WTC11 (cell line): Measurements from ENCODE around the gene RGS12. TPM values are rescaled to one million over a fixed set of nuclear protein-coding genes. Genes with fewer than 3 reads are reported as not detected.

ENCODE experiments used
- ATAC-seq: fragments of 200-7000 bp; cut with Tn5 transposase; 2 replicates; pipeline ENCODE4 v1.10.0; 2021; ENCODE audit warnings: mild to moderate bottlenecking, moderate library complexity
- CTCF ChIA-PET: fragments of 300-600 bp; sonication (Branson Sonifier 250); formaldehyde crosslinking; loops from one replicate; lab custom pipeline; 2021; ENCODE audit warnings: antibody characterized with exemption; lab: Charles Lee
- POLR2A ChIA-PET: fragments of 350-600 bp; sonication (Branson Sonifier 250); formaldehyde crosslinking; loops from one replicate; lab custom pipeline; 2021; ENCODE audit warnings: antibody characterized with exemption; lab: Charles Lee
- DNase-seq: peaks from one replicate; pipeline ENCODE4 v3.0.0; 2021; ENCODE audit warnings: low spot score
- H3K27ac Mint-ChIP-seq: 2 replicates; pipeline ENCODE4 v1.8.0; 2021; ENCODE audit warnings: mixed read lengths
- H3K27me3 Mint-ChIP-seq: 2 replicates; pipeline ENCODE4 v1.8.0; 2021; ENCODE audit warnings: low read depth, mild to moderate bottlenecking, moderate library complexity, mixed read lengths
- H3K36me3 Mint-ChIP-seq: 2 replicates; pipeline ENCODE4 v1.8.0; 2021; ENCODE audit warnings: mixed read lengths
- H3K4me1 Mint-ChIP-seq: 2 replicates; pipeline ENCODE4 v1.8.0; 2022; ENCODE audit warnings: mixed read lengths
- H3K4me3 Mint-ChIP-seq: 2 replicates; pipeline ENCODE4 v1.8.0; 2021; ENCODE audit warnings: mild to moderate bottlenecking, moderate library complexity, mixed read lengths
- H3K9me3 Mint-ChIP-seq: 2 replicates; pipeline ENCODE4 v1.8.0; 2021; ENCODE audit warnings: mixed read lengths
- EMX1 ChIP-seq: fragments of 250-450 bp; sonication (Bioruptor Pico); IDR thresholded peaks from 2 replicates; pipeline ENCODE4 v1.8.0; 2021; ENCODE audit warnings: mild to moderate bottlenecking
- ESRRA ChIP-seq: sonication (generic); formaldehyde crosslinking; IDR thresholded peaks from 2 replicates; pipeline ENCODE4 v1.8.1; 2022; ENCODE audit warnings: mild to moderate bottlenecking, missing genetic modification reagents, borderline replicate concordance
- FOXK1 ChIP-seq: sonication (generic); formaldehyde crosslinking; IDR thresholded peaks from 2 replicates; pipeline ENCODE4 v1.8.0; 2022; ENCODE audit warnings: mild to moderate bottlenecking, moderate library complexity, missing genetic modification reagents
- NR2C2 ChIP-seq: sonication (generic); formaldehyde crosslinking; IDR thresholded peaks from 2 replicates; pipeline ENCODE4 v1.8.0; 2022; ENCODE audit warnings: mild to moderate bottlenecking, missing genetic modification reagents
- NR3C1 ChIP-seq: sonication (generic); formaldehyde crosslinking; conservative IDR thresholded peaks from 2 replicates; pipeline ENCODE4 v1.8.1; 2023; ENCODE audit warnings: low read depth, mild to moderate bottlenecking, missing genetic modification reagents
- SMAD3 ChIP-seq: sonication (generic); formaldehyde crosslinking; IDR thresholded peaks from 2 replicates; pipeline ENCODE4 v1.8.0; 2022; ENCODE audit warnings: missing genetic modification reagents, mild to moderate bottlenecking, borderline replicate concordance
- TEAD4 ChIP-seq: sonication (generic); formaldehyde crosslinking; IDR thresholded peaks from 2 replicates; pipeline ENCODE4 v1.8.0; 2022; ENCODE audit warnings: mild to moderate bottlenecking, missing genetic modification reagents
- ZNF138 ChIP-seq: sonication (generic); formaldehyde crosslinking; conservative IDR thresholded peaks from 2 replicates; pipeline ENCODE4 v1.8.1; 2022; ENCODE audit warnings: mild to moderate bottlenecking, moderate library complexity, missing genetic modification reagents
- ZNF232 ChIP-seq: sonication (generic); formaldehyde crosslinking; IDR thresholded peaks from 2 replicates; pipeline ENCODE4 v1.8.0; 2022; ENCODE audit warnings: mild to moderate bottlenecking, missing genetic modification reagents
- ZNF396 ChIP-seq: fragments of 250-450 bp; sonication (Bioruptor Pico); IDR thresholded peaks from 2 replicates; pipeline ENCODE4 v1.8.0; 2021; ENCODE audit warnings: mild to moderate bottlenecking, moderate library complexity, borderline replicate concordance
- total RNA-seq: library from RNA; stranded (reverse); gene quantifications from 3 replicates; pipeline ENCODE4 v1.2.3, GENCODE V29; 2021
- TF ChIP-seq, protein P1 (sequence below): sonication (generic); formaldehyde crosslinking; conservative IDR thresholded peaks from 2 replicates; pipeline ENCODE4 v1.8.1; 2023; ENCODE audit warnings: mild to moderate bottlenecking, low read depth, missing genetic modification reagents, moderate library complexity
- TF ChIP-seq, protein P2 (sequence below): fragments of 250-450 bp; sonication (Bioruptor Pico); IDR thresholded peaks from 2 replicates; pipeline ENCODE4 v1.9.0; 2021; ENCODE audit warnings: moderate library complexity, mild to moderate bottlenecking, inconsistent platforms, borderline replicate concordance
- TF ChIP-seq, protein P3 (sequence below): sonication (generic); formaldehyde crosslinking; IDR thresholded peaks from 2 replicates; pipeline ENCODE4 v1.8.1; 2022; ENCODE audit warnings: low read depth, missing genetic modification reagents, borderline replicate concordance
- TF ChIP-seq, protein P4 (sequence below): sonication (generic); formaldehyde crosslinking; IDR thresholded peaks from 2 replicates; pipeline ENCODE4 v1.8.0; 2022; ENCODE audit warnings: mild to moderate bottlenecking, missing genetic modification reagents
- TF ChIP-seq, protein P5 (sequence below): sonication (generic); formaldehyde crosslinking; IDR thresholded peaks from 2 replicates; pipeline ENCODE4 v1.8.0; 2023; ENCODE audit warnings: mild to moderate bottlenecking, missing genetic modification reagents
- TF ChIP-seq, protein P6 (sequence below): sonication (generic); formaldehyde crosslinking; IDR thresholded peaks from 2 replicates; pipeline ENCODE4 v1.8.1; 2023; ENCODE audit warnings: mild to moderate bottlenecking, missing genetic modification reagents, moderate library complexity
- TF ChIP-seq, protein P7 (sequence below): fragments of 250-450 bp; sonication (Bioruptor Pico); IDR thresholded peaks from 2 replicates; pipeline ENCODE4 v2.1.2; 2022; ENCODE audit warnings: mild to moderate bottlenecking, moderate library complexity
- TF ChIP-seq, protein P8 (sequence below): sonication (generic); formaldehyde crosslinking; IDR thresholded peaks from 2 replicates; pipeline ENCODE4 v1.8.0; 2023; ENCODE audit warnings: missing genetic modification reagents, mild to moderate bottlenecking, borderline replicate concordance
- TF ChIP-seq, protein P9 (sequence below): fragments of 250-450 bp; sonication (Bioruptor Pico); IDR thresholded peaks from 2 replicates; pipeline ENCODE4 v1.9.0; 2021; ENCODE audit warnings: mild to moderate bottlenecking

RGS12 gene
- total RNA-seq, 1 experiment from 2014 or later: 21.0 TPM

DNA sequence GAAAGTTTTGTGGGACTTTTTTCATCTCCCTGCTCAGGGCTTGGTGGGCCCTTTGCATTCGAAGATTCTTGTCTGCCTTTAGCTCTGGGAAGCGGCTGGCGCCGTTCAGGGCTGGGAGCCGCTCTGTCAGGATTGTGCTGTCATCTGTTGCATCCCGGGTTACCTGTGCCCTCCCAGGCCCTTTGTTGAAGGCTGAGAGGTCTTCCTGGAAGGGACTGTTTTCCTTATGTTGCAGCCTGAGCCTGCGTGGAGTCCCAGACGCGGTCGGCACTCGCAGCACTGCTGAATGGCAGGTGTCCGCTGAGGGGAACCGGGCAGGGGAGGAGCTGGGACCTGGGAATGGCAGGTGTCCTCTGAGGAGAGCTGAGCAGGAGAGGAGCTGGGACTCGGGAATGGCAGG, 15.9 kb downstream of the RGS12 start (continued):
- TF ChIP-seq, protein P1, sequence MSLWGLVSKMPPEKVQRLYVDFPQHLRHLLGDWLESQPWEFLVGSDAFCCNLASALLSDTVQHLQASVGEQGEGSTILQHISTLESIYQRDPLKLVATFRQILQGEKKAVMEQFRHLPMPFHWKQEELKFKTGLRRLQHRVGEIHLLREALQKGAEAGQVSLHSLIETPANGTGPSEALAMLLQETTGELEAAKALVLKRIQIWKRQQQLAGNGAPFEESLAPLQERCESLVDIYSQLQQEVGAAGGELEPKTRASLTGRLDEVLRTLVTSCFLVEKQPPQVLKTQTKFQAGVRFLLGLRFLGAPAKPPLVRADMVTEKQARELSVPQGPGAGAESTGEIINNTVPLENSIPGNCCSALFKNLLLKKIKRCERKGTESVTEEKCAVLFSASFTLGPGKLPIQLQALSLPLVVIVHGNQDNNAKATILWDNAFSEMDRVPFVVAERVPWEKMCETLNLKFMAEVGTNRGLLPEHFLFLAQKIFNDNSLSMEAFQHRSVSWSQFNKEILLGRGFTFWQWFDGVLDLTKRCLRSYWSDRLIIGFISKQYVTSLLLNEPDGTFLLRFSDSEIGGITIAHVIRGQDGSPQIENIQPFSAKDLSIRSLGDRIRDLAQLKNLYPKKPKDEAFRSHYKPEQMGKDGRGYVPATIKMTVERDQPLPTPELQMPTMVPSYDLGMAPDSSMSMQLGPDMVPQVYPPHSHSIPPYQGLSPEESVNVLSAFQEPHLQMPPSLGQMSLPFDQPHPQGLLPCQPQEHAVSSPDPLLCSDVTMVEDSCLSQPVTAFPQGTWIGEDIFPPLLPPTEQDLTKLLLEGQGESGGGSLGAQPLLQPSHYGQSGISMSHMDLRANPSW (CRISPR knock-in tag): no peak

DNA sequence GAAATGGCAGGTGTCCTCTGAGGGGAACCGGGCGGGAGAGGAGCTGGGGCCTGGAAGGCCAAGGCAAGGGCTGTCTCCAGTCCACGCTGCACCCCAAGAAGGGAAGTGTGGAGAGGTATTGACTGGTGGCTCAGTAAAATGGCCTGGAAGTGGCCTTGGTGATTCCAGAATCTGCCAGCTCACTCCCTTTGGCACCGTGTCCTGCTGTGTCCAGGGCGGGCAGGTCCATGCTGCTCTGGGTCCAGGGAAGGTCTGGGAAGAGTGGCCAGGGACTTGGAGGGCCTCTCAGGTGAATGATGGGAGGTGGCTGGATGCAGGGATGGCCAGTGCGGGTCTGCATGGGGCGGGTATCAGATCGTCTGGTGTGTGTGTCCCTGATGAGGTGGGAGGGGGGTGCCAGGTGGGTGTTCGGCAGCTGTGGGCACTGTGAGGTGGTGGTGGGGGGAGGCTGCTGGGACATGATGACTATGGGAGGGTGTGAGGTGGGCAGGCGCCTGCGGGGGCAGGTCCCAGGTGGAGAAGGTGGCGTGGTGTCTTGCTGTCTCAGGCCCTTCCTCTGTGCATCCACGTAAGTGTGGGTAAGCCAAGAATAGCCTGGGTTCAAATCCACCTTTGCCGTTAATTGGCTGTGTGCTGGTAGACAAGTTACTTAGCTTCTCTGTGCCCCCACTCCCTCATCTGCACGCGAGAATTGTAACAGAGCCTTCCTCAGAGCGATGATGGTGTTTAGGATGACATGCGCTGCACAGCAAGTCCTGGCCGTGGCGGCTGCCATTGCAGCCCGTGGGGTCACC, 17.7 kb downstream of the RGS12 start:
- Mint-ChIP-seq H3K4me1 (peaks cover 22% of the 10 kb centered on the region), H3K9me3 (no peaks in the 10 kb centered on the region), H3K27me3 (no peaks in the 10 kb centered on the region), H3K4me3 (no peak overlapping the region), H3K36me3 (no peaks in the 10 kb centered on the region), H3K27ac (no peak overlapping the region)
- ATAC-seq (no peak), DNase-seq (no peak)
- CTCF ChIA-PET: interaction anchor here (1.4 to 8.1 kb wide), 3 partner anchors 8 to 124 kb away, joined by 5 to 85 read pairs (median 5); no protein-coding TSS in a partner anchor
- POLR2A ChIA-PET: no interaction called here
- TF ChIP-seq FOXK1 (CRISPR knock-in tag) (no peak), NR2C2 (CRISPR knock-in tag) (no peak), NR3C1 (CRISPR knock-in tag) (no peak), ESRRA (CRISPR knock-in tag) (no peak), ZNF396 (CRISPR knock-in tag) (no peak), SMAD3 (CRISPR knock-in tag) (no peak), EMX1 (CRISPR knock-in tag) (no peak), ZNF232 (no peak), TEAD4 (no peak), ZNF138 (CRISPR knock-in tag) (no peak)
- TF ChIP-seq, protein P2, sequence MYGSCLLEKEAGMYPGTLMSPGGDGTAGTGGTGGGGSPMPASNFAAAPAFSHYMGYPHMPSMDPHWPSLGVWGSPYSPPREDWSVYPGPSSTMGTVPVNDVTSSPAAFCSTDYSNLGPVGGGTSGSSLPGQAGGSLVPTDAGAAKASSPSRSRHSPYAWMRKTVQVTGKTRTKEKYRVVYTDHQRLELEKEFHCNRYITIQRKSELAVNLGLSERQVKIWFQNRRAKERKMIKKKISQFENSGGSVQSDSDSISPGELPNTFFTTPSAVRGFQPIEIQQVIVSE (CRISPR knock-in tag): no peak
- TF ChIP-seq, protein P3, sequence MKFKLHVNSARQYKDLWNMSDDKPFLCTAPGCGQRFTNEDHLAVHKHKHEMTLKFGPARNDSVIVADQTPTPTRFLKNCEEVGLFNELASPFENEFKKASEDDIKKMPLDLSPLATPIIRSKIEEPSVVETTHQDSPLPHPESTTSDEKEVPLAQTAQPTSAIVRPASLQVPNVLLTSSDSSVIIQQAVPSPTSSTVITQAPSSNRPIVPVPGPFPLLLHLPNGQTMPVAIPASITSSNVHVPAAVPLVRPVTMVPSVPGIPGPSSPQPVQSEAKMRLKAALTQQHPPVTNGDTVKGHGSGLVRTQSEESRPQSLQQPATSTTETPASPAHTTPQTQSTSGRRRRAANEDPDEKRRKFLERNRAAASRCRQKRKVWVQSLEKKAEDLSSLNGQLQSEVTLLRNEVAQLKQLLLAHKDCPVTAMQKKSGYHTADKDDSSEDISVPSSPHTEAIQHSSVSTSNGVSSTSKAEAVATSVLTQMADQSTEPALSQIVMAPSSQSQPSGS (CRISPR knock-in tag): no peak
- TF ChIP-seq, protein P4, sequence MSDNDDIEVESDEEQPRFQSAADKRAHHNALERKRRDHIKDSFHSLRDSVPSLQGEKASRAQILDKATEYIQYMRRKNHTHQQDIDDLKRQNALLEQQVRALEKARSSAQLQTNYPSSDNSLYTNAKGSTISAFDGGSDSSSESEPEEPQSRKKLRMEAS (CRISPR knock-in tag): no peak
- TF ChIP-seq, protein P5, sequence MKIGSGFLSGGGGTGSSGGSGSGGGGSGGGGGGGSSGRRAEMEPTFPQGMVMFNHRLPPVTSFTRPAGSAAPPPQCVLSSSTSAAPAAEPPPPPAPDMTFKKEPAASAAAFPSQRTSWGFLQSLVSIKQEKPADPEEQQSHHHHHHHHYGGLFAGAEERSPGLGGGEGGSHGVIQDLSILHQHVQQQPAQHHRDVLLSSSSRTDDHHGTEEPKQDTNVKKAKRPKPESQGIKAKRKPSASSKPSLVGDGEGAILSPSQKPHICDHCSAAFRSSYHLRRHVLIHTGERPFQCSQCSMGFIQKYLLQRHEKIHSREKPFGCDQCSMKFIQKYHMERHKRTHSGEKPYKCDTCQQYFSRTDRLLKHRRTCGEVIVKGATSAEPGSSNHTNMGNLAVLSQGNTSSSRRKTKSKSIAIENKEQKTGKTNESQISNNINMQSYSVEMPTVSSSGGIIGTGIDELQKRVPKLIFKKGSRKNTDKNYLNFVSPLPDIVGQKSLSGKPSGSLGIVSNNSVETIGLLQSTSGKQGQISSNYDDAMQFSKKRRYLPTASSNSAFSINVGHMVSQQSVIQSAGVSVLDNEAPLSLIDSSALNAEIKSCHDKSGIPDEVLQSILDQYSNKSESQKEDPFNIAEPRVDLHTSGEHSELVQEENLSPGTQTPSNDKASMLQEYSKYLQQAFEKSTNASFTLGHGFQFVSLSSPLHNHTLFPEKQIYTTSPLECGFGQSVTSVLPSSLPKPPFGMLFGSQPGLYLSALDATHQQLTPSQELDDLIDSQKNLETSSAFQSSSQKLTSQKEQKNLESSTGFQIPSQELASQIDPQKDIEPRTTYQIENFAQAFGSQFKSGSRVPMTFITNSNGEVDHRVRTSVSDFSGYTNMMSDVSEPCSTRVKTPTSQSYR (CRISPR knock-in tag): no peak
- TF ChIP-seq, protein P6, sequence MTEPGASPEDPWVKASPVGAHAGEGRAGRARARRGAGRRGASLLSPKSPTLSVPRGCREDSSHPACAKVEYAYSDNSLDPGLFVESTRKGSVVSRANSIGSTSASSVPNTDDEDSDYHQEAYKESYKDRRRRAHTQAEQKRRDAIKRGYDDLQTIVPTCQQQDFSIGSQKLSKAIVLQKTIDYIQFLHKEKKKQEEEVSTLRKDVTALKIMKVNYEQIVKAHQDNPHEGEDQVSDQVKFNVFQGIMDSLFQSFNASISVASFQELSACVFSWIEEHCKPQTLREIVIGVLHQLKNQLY (CRISPR knock-in tag): no peak
- TF ChIP-seq, protein P7, sequence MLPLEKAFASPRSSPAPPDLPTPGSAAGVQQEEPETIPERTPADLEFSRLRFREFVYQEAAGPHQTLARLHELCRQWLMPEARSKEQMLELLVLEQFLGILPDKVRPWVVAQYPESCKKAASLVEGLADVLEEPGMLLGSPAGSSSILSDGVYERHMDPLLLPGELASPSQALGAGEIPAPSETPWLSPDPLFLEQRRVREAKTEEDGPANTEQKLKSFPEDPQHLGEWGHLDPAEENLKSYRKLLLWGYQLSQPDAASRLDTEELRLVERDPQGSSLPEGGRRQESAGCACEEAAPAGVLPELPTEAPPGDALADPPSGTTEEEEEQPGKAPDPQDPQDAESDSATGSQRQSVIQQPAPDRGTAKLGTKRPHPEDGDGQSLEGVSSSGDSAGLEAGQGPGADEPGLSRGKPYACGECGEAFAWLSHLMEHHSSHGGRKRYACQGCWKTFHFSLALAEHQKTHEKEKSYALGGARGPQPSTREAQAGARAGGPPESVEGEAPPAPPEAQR (CRISPR knock-in tag): no peak
- TF ChIP-seq, protein P8, sequence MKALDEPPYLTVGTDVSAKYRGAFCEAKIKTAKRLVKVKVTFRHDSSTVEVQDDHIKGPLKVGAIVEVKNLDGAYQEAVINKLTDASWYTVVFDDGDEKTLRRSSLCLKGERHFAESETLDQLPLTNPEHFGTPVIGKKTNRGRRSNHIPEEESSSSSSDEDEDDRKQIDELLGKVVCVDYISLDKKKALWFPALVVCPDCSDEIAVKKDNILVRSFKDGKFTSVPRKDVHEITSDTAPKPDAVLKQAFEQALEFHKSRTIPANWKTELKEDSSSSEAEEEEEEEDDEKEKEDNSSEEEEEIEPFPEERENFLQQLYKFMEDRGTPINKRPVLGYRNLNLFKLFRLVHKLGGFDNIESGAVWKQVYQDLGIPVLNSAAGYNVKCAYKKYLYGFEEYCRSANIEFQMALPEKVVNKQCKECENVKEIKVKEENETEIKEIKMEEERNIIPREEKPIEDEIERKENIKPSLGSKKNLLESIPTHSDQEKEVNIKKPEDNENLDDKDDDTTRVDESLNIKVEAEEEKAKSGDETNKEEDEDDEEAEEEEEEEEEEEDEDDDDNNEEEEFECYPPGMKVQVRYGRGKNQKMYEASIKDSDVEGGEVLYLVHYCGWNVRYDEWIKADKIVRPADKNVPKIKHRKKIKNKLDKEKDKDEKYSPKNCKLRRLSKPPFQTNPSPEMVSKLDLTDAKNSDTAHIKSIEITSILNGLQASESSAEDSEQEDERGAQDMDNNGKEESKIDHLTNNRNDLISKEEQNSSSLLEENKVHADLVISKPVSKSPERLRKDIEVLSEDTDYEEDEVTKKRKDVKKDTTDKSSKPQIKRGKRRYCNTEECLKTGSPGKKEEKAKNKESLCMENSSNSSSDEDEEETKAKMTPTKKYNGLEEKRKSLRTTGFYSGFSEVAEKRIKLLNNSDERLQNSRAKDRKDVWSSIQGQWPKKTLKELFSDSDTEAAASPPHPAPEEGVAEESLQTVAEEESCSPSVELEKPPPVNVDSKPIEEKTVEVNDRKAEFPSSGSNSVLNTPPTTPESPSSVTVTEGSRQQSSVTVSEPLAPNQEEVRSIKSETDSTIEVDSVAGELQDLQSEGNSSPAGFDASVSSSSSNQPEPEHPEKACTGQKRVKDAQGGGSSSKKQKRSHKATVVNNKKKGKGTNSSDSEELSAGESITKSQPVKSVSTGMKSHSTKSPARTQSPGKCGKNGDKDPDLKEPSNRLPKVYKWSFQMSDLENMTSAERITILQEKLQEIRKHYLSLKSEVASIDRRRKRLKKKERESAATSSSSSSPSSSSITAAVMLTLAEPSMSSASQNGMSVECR: no peak
- TF ChIP-seq, protein P9, sequence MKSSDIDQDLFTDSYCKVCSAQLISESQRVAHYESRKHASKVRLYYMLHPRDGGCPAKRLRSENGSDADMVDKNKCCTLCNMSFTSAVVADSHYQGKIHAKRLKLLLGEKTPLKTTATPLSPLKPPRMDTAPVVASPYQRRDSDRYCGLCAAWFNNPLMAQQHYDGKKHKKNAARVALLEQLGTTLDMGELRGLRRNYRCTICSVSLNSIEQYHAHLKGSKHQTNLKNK (CRISPR knock-in tag): no peak
